H1 (cell line): ENCODE results near the gene CRYBB3. TPM values are rescaled to one million over a fixed set of nuclear protein-coding genes. Genes with fewer than 3 reads are reported as not detected.

Source experiments
- CTCF ChIA-PET: fragments of 300-600 bp; sonication (Branson Sonifier 250); formaldehyde crosslinking; loops from one replicate; lab custom pipeline; 2021; ENCODE audit not compliant: partially characterized antibody; lab: Charles Lee
- POLR2A ChIA-PET: fragments of 300-600 bp; sonication (Branson Sonifier 250); formaldehyde crosslinking; loops from one replicate; lab custom pipeline; 2021; ENCODE audit warnings: inconsistent platforms; ENCODE audit not compliant: partially characterized antibody; lab: Charles Lee
- DNase-seq, 2 experiments: peaks; one replicate each; pipeline versions ENCODE4 v3.0.0 to v3.0.0-alpha.2; 2010 to 2022; ENCODE audit warnings: low spot score in 2 of 2, low read depth in 1 of 2, mixed read lengths in 1 of 2
- FAIRE-seq: peaks from 2 replicates; lab custom pipeline; 2011; peaks lifted over from hg19 to GRCh38; lab: Jason Lieb, UNC
- H2AFZ ChIP-seq: 2 replicates; pipeline ENCODE4 v1.8.1; 2012; ENCODE audit warnings: low read length, inconsistent platforms
- H2AK5ac ChIP-seq: 2 replicates; pipeline ENCODE4 v1.6.1; 2013; ENCODE audit warnings: low read depth, low read length
- H2BK120ac ChIP-seq: replicated peaks from 2 replicates; pipeline ENCODE3; 2013; ENCODE audit warnings: low read depth, low read length, inconsistent platforms
- H2BK12ac ChIP-seq: 2 replicates; pipeline ENCODE4 v1.6.1; 2013; ENCODE audit warnings: low read depth, low read length
- H2BK15ac ChIP-seq: 2 replicates; pipeline ENCODE4 v1.6.1; 2013; ENCODE audit warnings: low read length
- H2BK20ac ChIP-seq: 2 replicates; pipeline ENCODE4 v1.6.1; 2013; ENCODE audit warnings: low read length
- H2BK5ac ChIP-seq: 2 replicates; pipeline ENCODE4 v1.6.1; 2013; ENCODE audit warnings: low read depth, low read length
- H3K14ac ChIP-seq: 2 replicates; pipeline ENCODE4 v1.6.1; 2013; ENCODE audit warnings: inconsistent platforms; ENCODE audit not compliant: insufficient read length
- H3K18ac ChIP-seq: 2 replicates; pipeline ENCODE4 v1.6.1; 2013; ENCODE audit warnings: low read length; ENCODE audit errors: extremely low read depth
- H3K23ac ChIP-seq: 2 replicates; pipeline ENCODE4 v1.6.1; 2013; ENCODE audit warnings: inconsistent platforms; ENCODE audit not compliant: insufficient read length
- H3K23me2 ChIP-seq: 2 replicates; pipeline ENCODE4 v1.6.1; 2013; ENCODE audit warnings: low read depth, low read length
- H3K27ac ChIP-seq: 2 replicates; pipeline ENCODE4 v1.6.1; 2011; ENCODE audit warnings: low read depth, low read length, inconsistent platforms
- H3K27me3 ChIP-seq, 4 experiments: replicated peaks in 1 of 4; 1 replicate in 1 of 4; 2 replicates in 3 of 4; pipeline versions ENCODE4 v1.6.1 to v1.8.1; 2011 to 2013; ENCODE audit warnings: low read length in 3 of 4, mild to moderate bottlenecking in 3 of 4, inconsistent platforms in 2 of 4, mixed read lengths in 2 of 4, moderate library complexity in 1 of 4; ENCODE audit not compliant: control insufficient read depth in 3 of 4, insufficient read depth in 3 of 4; ENCODE audit errors: extremely low read depth in 1 of 4
- H3K36me3 ChIP-seq, 4 experiments: 2 replicates each; pipeline versions ENCODE4 v1.6.1 to v1.8.1; 2011 to 2013; ENCODE audit warnings: mild to moderate bottlenecking in 4 of 4, low read length in 3 of 4, moderate library complexity in 2 of 4, control low read depth in 1 of 4, inconsistent platforms in 1 of 4; ENCODE audit not compliant: insufficient read depth in 4 of 4, control insufficient read depth in 2 of 4
- H3K4ac ChIP-seq: replicated peaks from 2 replicates; pipeline ENCODE3; 2013; ENCODE audit warnings: low read length, low read depth, mixed read lengths, inconsistent platforms; ENCODE audit not compliant: insufficient read length
- H3K4me1 ChIP-seq, 4 experiments: replicated peaks in 1 of 4; 1 replicate in 1 of 4; 2 replicates in 3 of 4; pipeline versions ENCODE4 v1.6.1 to v1.8.1; 2011 to 2013; ENCODE audit warnings: low read length in 3 of 4, inconsistent platforms in 2 of 4, mixed read lengths in 1 of 4; ENCODE audit not compliant: insufficient read depth in 4 of 4, control insufficient read depth in 3 of 4
- H3K4me2 ChIP-seq, 2 experiments: 2 replicates each; pipeline versions ENCODE4 v1.6.1 to v1.8.1; 2011 to 2013; ENCODE audit warnings: low read depth in 2 of 2, low read length in 2 of 2, control low read depth in 1 of 2, inconsistent platforms in 1 of 2, mild to moderate bottlenecking in 1 of 2; ENCODE audit not compliant: insufficient read depth in 1 of 2
- H3K4me3 ChIP-seq, 4 experiments: fragments of 200-600, 300-600 bp in 1 of 4; sonication (generic), shearing (Covaris generic), sonication (Bioruptor Twin) in 1 of 4; 2 replicates each; pipeline versions ENCODE4 v1.5.1 to v1.8.1; 2011 to 2016; ENCODE audit warnings: low read length in 4 of 4, low read depth in 3 of 4, control low read depth in 2 of 4, inconsistent platforms in 2 of 4, mild to moderate bottlenecking in 2 of 4, mixed read lengths in 1 of 4, moderate library complexity in 1 of 4; ENCODE audit not compliant: insufficient read depth in 2 of 4; ENCODE audit errors: extremely low read depth in 1 of 4
- H3K56ac ChIP-seq: replicated peaks from 2 replicates; pipeline ENCODE3; 2013; ENCODE audit warnings: low read depth, mild to moderate bottlenecking, mixed read lengths, low read length, inconsistent platforms; ENCODE audit not compliant: insufficient read length
- H3K79me1 ChIP-seq: 2 replicates; pipeline ENCODE4 v1.6.1; 2013; ENCODE audit warnings: low read depth, low read length, control low read depth
- H3K79me2 ChIP-seq, 2 experiments: 2 replicates each; pipeline versions ENCODE4 v1.6.1 to v1.8.1; 2012 to 2013; ENCODE audit warnings: low read length in 2 of 2, mild to moderate bottlenecking in 2 of 2, inconsistent platforms in 1 of 2; ENCODE audit not compliant: insufficient read depth in 2 of 2, control insufficient read depth in 1 of 2
- H3K9ac ChIP-seq, 4 experiments: replicated peaks in 1 of 4; 1 replicate in 1 of 4; 2 replicates in 3 of 4; pipeline versions ENCODE4 v1.6.1 to v1.8.1; 2011 to 2013; ENCODE audit warnings: low read depth in 3 of 4, low read length in 3 of 4, control low read depth in 2 of 4, mild to moderate bottlenecking in 2 of 4, moderate library complexity in 2 of 4, inconsistent platforms in 1 of 4; ENCODE audit errors: extremely low read depth in 1 of 4
- H3K9me3 ChIP-seq, 2 experiments: 2 replicates each; pipeline versions ENCODE4 v1.6.1 to v1.8.1; 2012 to 2013; ENCODE audit warnings: mild to moderate bottlenecking in 2 of 2, moderate library complexity in 2 of 2, control low read depth in 1 of 2, inconsistent platforms in 1 of 2, low read depth in 1 of 2, low read length in 1 of 2, mixed read lengths in 1 of 2; ENCODE audit not compliant: insufficient read depth in 2 of 2
- H4K20me1 ChIP-seq, 2 experiments: replicated peaks in 1 of 2; 2 replicates each; pipeline versions ENCODE3 to v1.8.1; 2011 to 2013; ENCODE audit warnings: inconsistent platforms in 2 of 2, low read length in 2 of 2, mild to moderate bottlenecking in 1 of 2; ENCODE audit not compliant: insufficient read depth in 2 of 2, control insufficient read depth in 1 of 2
- H4K5ac ChIP-seq: 2 replicates; pipeline ENCODE4 v1.6.1; 2013; ENCODE audit warnings: low read length, low read depth, mixed read lengths, inconsistent platforms; ENCODE audit not compliant: insufficient read length
- H4K8ac ChIP-seq: 2 replicates; pipeline ENCODE4 v1.8.0; 2013; ENCODE audit warnings: mild to moderate bottlenecking, moderate library complexity, low read length, inconsistent platforms; ENCODE audit not compliant: insufficient read depth; ENCODE audit errors: extremely low read depth
- H4K91ac ChIP-seq: replicated peaks from 2 replicates; pipeline ENCODE3; 2013; ENCODE audit warnings: low read length, mixed read lengths, inconsistent platforms; ENCODE audit not compliant: insufficient read length
- JUN ChIP-seq: IDR thresholded peaks from 2 replicates; pipeline ENCODE4 v1.6.1; 2011; ENCODE audit warnings: low read depth, mild to moderate bottlenecking, improper control_type of control experiment, low read length
- RAD21 ChIP-seq, 2 experiments: IDR thresholded peaks in 1 of 2; conservative IDR thresholded peaks in 1 of 2; 2 replicates each; pipeline ENCODE4 v1.6.1; 2011; ENCODE audit warnings: low read depth in 2 of 2, low read length in 2 of 2, improper control_type of control experiment in 1 of 2, inconsistent platforms in 1 of 2, mild to moderate bottlenecking in 1 of 2, moderate library complexity in 1 of 2
- SIN3A ChIP-seq, 2 experiments: IDR thresholded peaks in 1 of 2; conservative IDR thresholded peaks in 1 of 2; 2 replicates each; pipeline ENCODE4 v1.6.1; 2011 to 2012; ENCODE audit warnings: low read length in 2 of 2, improper control_type of control experiment in 1 of 2, low read depth in 1 of 2, mild to moderate bottlenecking in 1 of 2
- WGBS, 2 experiments: shearing (Covaris generic) in 1 of 2; methylation state at CpG; one replicate each; pipeline versions ENCODE4 v1.1.6 to v1.1.7; 2013 to 2015; ENCODE audit warnings: low lambda C conversion rate in 2 of 2, mixed read lengths in 2 of 2, inconsistent platforms in 1 of 2, low coverage in 1 of 2, missing lambda C conversion rate in 1 of 2; ENCODE audit not compliant: insufficient replicate concordance in 2 of 2, insufficient coverage in 1 of 2, insufficient read length in 1 of 2; ENCODE audit errors: extremely low coverage in 1 of 2, missing lambda C conversion rate in 1 of 2; 5-methylcytosine and 5-hydroxymethylcytosine counted together
- polyA plus RNA-seq, 7 experiments: library from polyadenylated mRNA; depleted of rRNA in 3 of 7; stranded (reverse) in 5 of 7; unstranded in 2 of 7; fragments of >200 nt in 5 of 7; fragments of 200-250 nt in 2 of 7; gene quantifications; 1 replicate in 5 of 7; 2 replicates in 1 of 7; 4 replicates in 1 of 7; pipeline versions ENCODE4 v1.2.1 to v1.2.3, GENCODE V29; 2011 to 2013; ENCODE audit warnings: missing spikeins in 2 of 7, mixed read lengths in 2 of 7
- total RNA-seq: library from RNA; stranded (reverse); fragmentation: NEBNext Ultra II Directional; extraction: Animal tissue kit (Norgen Biotek cat#: 25700); gene quantifications from 2 replicates; pipeline ENCODE4 v1.2.1, GENCODE V29; 2021
- TF ChIP-seq, protein P1 (sequence below), 3 experiments: IDR thresholded peaks; 1 replicate in 2 of 3; 2 replicates in 1 of 3; pipeline versions ENCODE4 v1.5.1 to v1.6.1; 2011; ENCODE audit warnings: low read length in 3 of 3, mild to moderate bottlenecking in 3 of 3, inconsistent platforms in 2 of 3, low read depth in 1 of 3, moderate library complexity in 1 of 3; ENCODE audit not compliant: insufficient read depth in 1 of 3; ENCODE audit errors: control extremely low read depth in 1 of 3

CRYBB3 gene
- total and polyA plus RNA-seq, 2 of the 8 experiments (the other 6 are each of a cell fraction or from before 2014, with no cell fraction given), result 0.44 to 0.58 TPM

DNA sequence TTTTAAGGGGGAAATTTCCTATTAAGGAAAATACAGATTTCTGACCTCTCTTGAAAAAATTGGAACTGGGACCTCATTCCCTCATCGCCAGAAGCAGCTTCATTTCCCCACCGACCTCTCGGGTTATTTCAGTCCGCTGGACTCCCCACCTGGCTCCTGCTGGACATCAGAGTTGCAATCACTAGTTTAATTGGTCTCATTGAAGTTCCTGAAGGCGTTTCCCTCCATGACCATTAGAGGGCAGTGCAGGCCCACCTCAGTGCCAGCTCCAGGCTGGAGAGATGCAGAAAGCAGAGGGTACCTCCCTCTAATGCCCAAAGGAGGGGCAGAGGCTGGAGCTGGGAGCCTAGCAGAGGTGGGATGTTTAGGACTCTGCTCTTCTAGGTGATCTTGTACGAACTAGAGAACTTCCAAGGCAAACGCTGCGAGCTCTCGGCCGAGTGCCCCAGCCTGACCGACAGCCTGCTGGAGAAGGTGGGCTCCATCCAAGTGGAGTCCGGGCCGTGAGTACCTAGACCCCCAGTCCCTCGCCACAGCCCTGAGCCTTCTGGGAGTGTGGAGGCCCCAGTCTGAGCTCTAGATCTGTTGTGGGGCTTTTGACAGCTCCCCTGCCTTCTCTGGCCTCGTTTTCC is 2.7 kb downstream of the CRYBB3 start:
- H3K4me3 ChIP-seq, result no peak overlapping the region
- no peak overlapping the region for H2BK20ac ChIP-seq
- no peak overlapping the region for H2AFZ ChIP-seq
- H3K79me1 ChIP-seq, result no peaks in the 10 kb centered on the region
- H2AK5ac ChIP-seq, result no peak overlapping the region
- H3K56ac ChIP-seq, result no peak overlapping the region
- FAIRE-seq, result peak; percentile 92
- no peak overlapping the region for H3K27ac ChIP-seq
- no peaks in the 10 kb centered on the region for H4K20me1 ChIP-seq
- H3K4me2 ChIP-seq, result no peak overlapping the region
- no peak overlapping the region for H2BK120ac ChIP-seq
- H3K9ac ChIP-seq, result no peak overlapping the region
- H4K5ac ChIP-seq, result no peak overlapping the region
- H3K36me3 ChIP-seq, result no peaks in the 10 kb centered on the region
- peak; percentile 54 to 89 for DNase-seq
- no peak overlapping the region for H3K14ac ChIP-seq
- no peaks in the 10 kb centered on the region for H3K79me2 ChIP-seq
- 62% methylated on average over 15 of the region's 15 CpGs; no CpG with 5 or more reads in 1 of the 2 experiments for WGBS, 2 experiments
- TF ChIP-seq, protein P1, sequence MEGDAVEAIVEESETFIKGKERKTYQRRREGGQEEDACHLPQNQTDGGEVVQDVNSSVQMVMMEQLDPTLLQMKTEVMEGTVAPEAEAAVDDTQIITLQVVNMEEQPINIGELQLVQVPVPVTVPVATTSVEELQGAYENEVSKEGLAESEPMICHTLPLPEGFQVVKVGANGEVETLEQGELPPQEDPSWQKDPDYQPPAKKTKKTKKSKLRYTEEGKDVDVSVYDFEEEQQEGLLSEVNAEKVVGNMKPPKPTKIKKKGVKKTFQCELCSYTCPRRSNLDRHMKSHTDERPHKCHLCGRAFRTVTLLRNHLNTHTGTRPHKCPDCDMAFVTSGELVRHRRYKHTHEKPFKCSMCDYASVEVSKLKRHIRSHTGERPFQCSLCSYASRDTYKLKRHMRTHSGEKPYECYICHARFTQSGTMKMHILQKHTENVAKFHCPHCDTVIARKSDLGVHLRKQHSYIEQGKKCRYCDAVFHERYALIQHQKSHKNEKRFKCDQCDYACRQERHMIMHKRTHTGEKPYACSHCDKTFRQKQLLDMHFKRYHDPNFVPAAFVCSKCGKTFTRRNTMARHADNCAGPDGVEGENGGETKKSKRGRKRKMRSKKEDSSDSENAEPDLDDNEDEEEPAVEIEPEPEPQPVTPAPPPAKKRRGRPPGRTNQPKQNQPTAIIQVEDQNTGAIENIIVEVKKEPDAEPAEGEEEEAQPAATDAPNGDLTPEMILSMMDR (IDR thresholded peaks at IDR 0.05; ENCODE audit: control extremely low read depth in 1 of 3, insufficient read depth in 1 of 3, low read depth in 1 of 3, low read length in 3 of 3), result peak; percentile 83 to 94 (median 91)
- peak; percentile 89 to 96 for TF ChIP-seq RAD21 (IDR thresholded peaks at IDR 0.05 in 1 of 2, conservative IDR thresholded peaks at IDR 0.05 in 1 of 2; ENCODE audit: low read depth in 2 of 2, low read length in 2 of 2)
- no peak for TF ChIP-seq SIN3A (conservative IDR thresholded peaks at IDR 0.05 in 1 of 2, IDR thresholded peaks at IDR 0.05 in 1 of 2; ENCODE audit: low read depth in 1 of 2, low read length in 2 of 2)
- no peak for TF ChIP-seq JUN
- H3K27me3 ChIP-seq, result no peaks in the 10 kb centered on the region
- H4K91ac ChIP-seq, result no peak overlapping the region
- no peak overlapping the region for H2BK5ac ChIP-seq
- H3K18ac ChIP-seq, result no peak overlapping the region
- CTCF ChIA-PET, result interaction anchor here (0.6 to 5.7 kb wide), 42 partner anchors 8 to 565 kb away, joined by 3 to 43 read pairs (median 4); no protein-coding TSS in a partner anchor
- POLR2A ChIA-PET, result interaction anchor here (1.9 kb wide), 1 partner anchor 10 kb away, joined by 4 read pairs; no protein-coding TSS in a partner anchor
- no peaks in the 10 kb centered on the region; the same call in 1 of the 2 replicates for H3K23me2 ChIP-seq
- H2BK15ac ChIP-seq, result no peak overlapping the region
- no peaks in the 10 kb centered on the region for H3K9me3 ChIP-seq
- no peak overlapping the region for H2BK12ac ChIP-seq
- no peak overlapping the region for H3K4ac ChIP-seq
- H3K23ac ChIP-seq, result no peak overlapping the region
- H3K4me1 ChIP-seq, result peaks cover 0 to 2% (median 0%) of the 10 kb centered on the region in 4 experiments; a peak in 3 of 7 replicates
- H4K8ac ChIP-seq, result no peak overlapping the region
